Measurements from ENCODE around the gene RDM1. TPM values are rescaled to one million over a fixed set of nuclear protein-coding genes. Genes with fewer than 3 reads are reported as not detected.
"Not testable (repeated sequence)": the region's sequence is repeated elsewhere in the genome, so short reads cannot be mapped to it uniquely, and the experiment has no call there.

Gene RDM1
- total RNA-seq, 1 donor from 2014 or later, result 1.7 TPM

DNA sequence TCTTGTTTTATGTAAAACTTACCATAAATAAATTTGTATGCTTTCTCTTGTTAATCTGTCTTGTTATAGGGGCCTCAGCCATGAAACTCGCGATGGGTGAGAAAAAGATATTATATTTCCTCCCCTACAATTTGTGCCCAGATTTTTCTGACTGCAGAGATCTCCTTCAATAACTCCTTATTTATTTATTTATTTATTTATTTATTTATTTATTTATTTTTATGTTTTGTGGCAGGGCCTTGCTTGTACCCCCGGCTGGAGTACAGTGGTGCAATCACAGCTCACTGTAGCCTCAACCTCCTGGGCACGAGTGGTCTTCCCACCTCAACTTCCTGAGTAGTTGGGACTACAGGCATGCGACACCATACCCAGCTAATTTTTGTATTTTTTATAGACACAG is 27.1 kb downstream of the RDM1 start:
- peaks cover 2% of the 10 kb centered on the region for H3K36me3 Mint-ChIP-seq (ENCODE audit: low read depth)
- no peak overlapping the region for H3K27ac Mint-ChIP-seq
- intact Hi-C loops (cut with micrococcal nuclease), result no loop called here
- peaks cover 7% of the 10 kb centered on the region for H3K27me3 Mint-ChIP-seq (ENCODE audit: insufficient read depth)
- H3K9me3 Mint-ChIP-seq, result no peaks in the 10 kb centered on the region
- peaks cover 29% of the 10 kb centered on the region for H3K4me1 Mint-ChIP-seq (ENCODE audit: low read depth)
- H3K4me3 Mint-ChIP-seq, result no peak overlapping the region
- no peak for DNase-seq (ENCODE audit: low spot score)

DNA sequence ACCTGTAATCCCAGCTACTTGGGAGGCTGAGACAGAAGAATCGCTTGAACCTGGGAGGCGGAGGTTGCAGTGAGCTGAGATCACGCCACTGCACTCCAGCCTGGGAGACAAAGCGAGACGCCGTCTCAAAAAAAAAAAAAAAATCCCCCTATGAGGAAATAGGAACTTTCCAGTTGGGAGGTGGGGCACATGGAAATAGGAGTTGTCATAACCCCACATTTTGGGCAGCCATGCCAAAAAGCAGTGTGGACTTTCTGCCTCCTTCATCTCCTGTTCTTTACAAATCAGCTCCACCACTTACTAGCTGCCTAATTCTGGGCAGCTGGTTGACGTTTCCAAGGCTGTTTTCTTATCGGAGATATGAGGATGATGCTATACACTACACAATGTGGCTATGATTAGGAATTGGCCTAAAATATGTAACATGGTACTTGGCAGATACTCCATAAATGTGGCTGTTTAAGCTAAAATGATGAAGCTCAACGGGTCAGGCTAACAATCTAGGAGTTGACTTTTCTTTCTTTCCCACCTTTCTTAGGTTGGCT is 28.9 kb downstream of the RDM1 start:
- Mint-ChIP-seq H3K27me3 (ENCODE audit: insufficient read depth) (peaks cover 4% of the 10 kb centered on the region), H3K4me3 (no peak overlapping the region), H3K27ac (no peak overlapping the region), H3K9me3 (no peaks in the 10 kb centered on the region), H3K36me3 (ENCODE audit: low read depth) (peaks cover 2% of the 10 kb centered on the region), H3K4me1 (ENCODE audit: low read depth) (peaks cover 39% of the 10 kb centered on the region)
- intact Hi-C loops (cut with micrococcal nuclease), result no loop called here
- DNase-seq (ENCODE audit: low spot score), result no peak

DNA sequence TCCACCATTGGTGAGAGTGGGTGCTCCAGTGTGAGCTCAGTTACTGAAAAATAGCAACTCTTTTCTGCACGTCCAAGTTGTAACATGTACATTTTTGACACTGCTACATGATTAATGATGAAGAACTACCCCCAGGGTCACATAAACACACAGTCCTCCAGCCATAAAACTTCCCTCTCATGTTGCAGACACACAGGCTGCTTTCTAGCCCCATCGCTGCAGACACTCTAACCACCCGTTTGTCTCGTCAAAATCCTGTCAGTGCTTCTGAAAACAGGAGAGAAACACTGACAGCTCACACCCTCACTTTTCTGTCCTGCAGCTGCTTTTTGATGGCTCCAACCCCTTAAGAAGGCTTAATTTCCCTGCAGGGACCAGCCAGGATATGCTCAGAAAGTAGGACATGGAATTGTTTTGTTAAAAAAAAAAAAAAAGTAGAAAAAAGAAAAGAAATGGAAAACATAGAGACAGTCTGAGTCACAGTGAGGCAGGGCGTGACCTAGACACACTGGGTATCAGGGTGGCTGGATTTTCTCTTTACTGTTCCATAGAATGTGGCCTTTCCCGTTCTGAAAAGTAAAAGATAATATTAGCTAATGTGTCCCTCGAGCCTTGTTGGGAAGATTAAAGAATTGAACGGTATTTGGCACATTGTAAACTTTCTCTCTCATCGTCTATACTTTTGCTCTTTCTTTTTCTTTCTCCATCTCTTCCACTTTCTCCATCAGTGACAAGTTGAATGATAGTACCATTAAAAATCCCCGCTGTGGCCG is 29.7 kb downstream of the RDM1 start:
- H3K27ac Mint-ChIP-seq, result peak overlapping the region; percentile 50
- H3K4me1 Mint-ChIP-seq (ENCODE audit: low read depth), result peaks cover 46% of the 10 kb centered on the region
- intact Hi-C loops (cut with micrococcal nuclease), result no loop called here
- peak overlapping the region; percentile 24 for H3K4me3 Mint-ChIP-seq
- H3K36me3 Mint-ChIP-seq (ENCODE audit: low read depth), result peaks cover 2% of the 10 kb centered on the region
- peaks cover 3% of the 10 kb centered on the region for H3K27me3 Mint-ChIP-seq (ENCODE audit: insufficient read depth)
- no peak for DNase-seq (ENCODE audit: low spot score)
- H3K9me3 Mint-ChIP-seq, result no peaks in the 10 kb centered on the region

- Mint-ChIP-seq H3K27ac (no peak overlapping the region), H3K27me3 (ENCODE audit: insufficient read depth) (peaks cover 2% of the 10 kb centered on the region), H3K36me3 (ENCODE audit: low read depth) (peaks cover 2% of the 10 kb centered on the region), H3K9me3 (no peaks in the 10 kb centered on the region), H3K4me3 (peak overlapping the region; percentile 9), H3K4me1 (ENCODE audit: low read depth) (peaks cover 52% of the 10 kb centered on the region)
- intact Hi-C loops (cut with micrococcal nuclease), result no loop called here
- DNase-seq (ENCODE audit: low spot score), result no peak
Measured at GRCh38 chr17:35900280-35900679, 30.3 kb downstream of the RDM1 start.

- H3K36me3 Mint-ChIP-seq (ENCODE audit: low read depth), result peaks cover 2% of the 10 kb centered on the region
- no peak for DNase-seq (ENCODE audit: low spot score)
- H3K27me3 Mint-ChIP-seq (ENCODE audit: insufficient read depth), result peaks cover 2% of the 10 kb centered on the region
- peak overlapping the region; percentile 36 for H3K27ac Mint-ChIP-seq
- no peaks in the 10 kb centered on the region for H3K9me3 Mint-ChIP-seq
- peaks cover 55% of the 10 kb centered on the region for H3K4me1 Mint-ChIP-seq (ENCODE audit: low read depth)
- intact Hi-C loops (cut with micrococcal nuclease), result loop anchor here (1.0 to 10.0 kb wide), 3 partner anchors 9 to 1946 kb away; partner anchors contain the start of gene CCL3
- H3K4me3 Mint-ChIP-seq, result no peak overlapping the region
Measured at GRCh38 chr17:35898283-35899070, 32.1 kb downstream of the RDM1 start.

DNA sequence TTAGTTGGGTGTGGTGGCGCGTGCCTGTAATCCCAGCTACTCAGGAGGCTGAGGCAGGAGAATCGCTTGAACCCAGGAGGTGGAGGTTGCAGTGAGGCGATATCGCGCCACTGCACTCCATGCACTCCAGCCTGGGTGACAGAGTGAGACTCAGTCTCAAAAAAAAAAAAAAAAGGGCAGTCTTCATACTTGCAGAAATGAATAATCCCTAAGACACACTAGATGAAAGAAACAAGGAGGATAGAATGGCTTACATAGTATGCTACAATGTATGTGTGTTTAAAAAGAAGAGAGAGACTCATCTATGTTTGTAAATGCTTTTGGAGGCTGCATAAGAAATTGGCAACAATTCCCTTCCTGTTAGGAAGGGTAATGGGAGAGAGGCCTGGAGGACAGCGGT is 32.8 kb downstream of the RDM1 start:
- H3K4me1 Mint-ChIP-seq (ENCODE audit: low read depth), result peaks cover 62% of the 10 kb centered on the region
- peak overlapping the region; percentile 42 for H3K4me3 Mint-ChIP-seq
- not testable (repeated sequence) for H3K27me3 Mint-ChIP-seq (ENCODE audit: insufficient read depth); DNase-seq (ENCODE audit: low spot score); H3K9me3 Mint-ChIP-seq; H3K36me3 Mint-ChIP-seq (ENCODE audit: low read depth)
- H3K27ac Mint-ChIP-seq, result peak overlapping the region; percentile 28
- intact Hi-C loops (cut with micrococcal nuclease), result loop anchor here (1.0 to 10.0 kb wide), 5 partner anchors 8 to 1947 kb away; partner anchors contain the start of genes CCL3, CCL5 and RDM1

DNA sequence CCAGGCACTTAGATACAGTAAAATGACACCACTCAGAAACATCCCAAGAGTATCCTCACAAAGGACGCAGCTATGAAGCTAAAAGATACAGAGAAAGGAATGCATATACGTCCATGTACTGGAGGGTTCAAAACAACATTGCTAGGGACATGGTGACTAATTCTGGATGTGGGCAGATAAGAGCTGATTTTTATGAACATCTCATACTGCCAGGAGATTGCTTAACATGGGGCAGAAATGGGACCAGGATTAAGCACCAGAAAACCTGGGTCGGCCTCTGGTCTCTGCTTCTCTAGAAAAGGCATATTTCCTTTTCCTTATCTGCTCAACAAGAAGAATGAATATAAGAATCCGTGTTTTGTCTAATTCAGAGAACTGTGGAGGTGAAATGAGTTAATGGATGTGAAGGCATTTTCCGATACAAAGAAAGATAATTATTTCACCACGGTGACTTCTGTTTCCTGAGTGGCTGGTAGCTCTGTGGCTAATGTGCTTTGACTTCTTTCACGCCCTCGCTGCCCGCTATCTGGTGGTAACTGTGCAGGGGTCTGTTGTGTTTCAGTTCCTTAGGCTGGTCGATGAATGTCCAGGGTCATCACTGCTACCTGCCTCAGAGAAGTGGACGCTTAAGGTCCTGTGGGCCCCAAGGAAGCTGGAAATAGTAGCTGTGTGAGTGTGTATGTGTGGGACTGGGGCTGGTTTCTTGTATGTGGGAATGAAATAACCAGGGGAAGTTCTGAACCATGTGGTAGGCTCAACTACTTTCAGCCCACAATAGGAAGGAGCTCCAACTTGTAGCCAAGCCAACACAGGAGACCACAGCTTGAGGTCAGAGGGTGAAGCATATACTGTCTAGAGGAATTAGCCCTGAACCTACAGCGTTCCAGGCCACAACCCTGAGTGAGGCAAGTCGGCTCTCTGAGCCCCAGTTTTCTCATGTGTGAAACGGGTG is 34.7 kb downstream of the RDM1 start:
- Mint-ChIP-seq H3K9me3 (peaks cover 4% of the 10 kb centered on the region), H3K36me3 (ENCODE audit: low read depth) (peaks cover 2% of the 10 kb centered on the region), H3K4me1 (ENCODE audit: low read depth) (peaks cover 72% of the 10 kb centered on the region), H3K27me3 (ENCODE audit: insufficient read depth) (peaks cover 2% of the 10 kb centered on the region), H3K27ac (peak overlapping the region; percentile 94), H3K4me3 (peak overlapping the region; percentile 27)
- DNase-seq (ENCODE audit: low spot score), result peak; percentile 33
- intact Hi-C loops (cut with micrococcal nuclease), result loop anchor here (1.0 to 10.0 kb wide), 5 partner anchors 15 to 1949 kb away; partner anchors contain the start of genes CCL3, CCL5 and RDM1

- Mint-ChIP-seq H3K9me3 (peaks cover 4% of the 10 kb centered on the region), H3K27ac (no peak overlapping the region), H3K4me1 (ENCODE audit: low read depth) (peaks cover 73% of the 10 kb centered on the region), H3K36me3 (ENCODE audit: low read depth) (peaks cover 2% of the 10 kb centered on the region), H3K27me3 (ENCODE audit: insufficient read depth) (no peaks in the 10 kb centered on the region), H3K4me3 (no peak overlapping the region)
- DNase-seq (ENCODE audit: low spot score), result no peak
- intact Hi-C loops (cut with micrococcal nuclease), result loop anchor here (5.0 to 10.0 kb wide), 2 partner anchors 178 to 1951 kb away; no protein-coding TSS in a partner anchor
Measured at GRCh38 chr17:35894206-35894605, 36.4 kb downstream of the RDM1 start.

DNA sequence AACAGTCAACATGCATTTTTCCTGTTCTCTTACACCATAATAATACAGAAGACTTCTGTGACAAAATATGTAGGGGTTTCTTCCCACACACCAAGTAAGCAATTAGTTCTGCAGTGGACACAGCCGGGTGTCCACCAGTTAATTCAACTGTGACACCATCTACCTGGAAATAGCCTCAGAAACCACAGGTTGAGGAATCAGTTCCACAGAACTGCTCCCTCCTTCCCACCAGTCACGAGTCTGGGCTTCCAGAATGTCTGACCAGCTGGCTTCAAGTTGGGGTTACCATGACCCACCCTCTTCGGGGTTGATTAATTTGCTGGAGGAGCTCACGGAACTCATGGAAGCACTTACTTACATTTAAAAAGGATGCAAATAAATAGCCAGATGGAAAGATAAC is 36.8 kb downstream of the RDM1 start:
- peaks cover 3% of the 10 kb centered on the region for H3K36me3 Mint-ChIP-seq (ENCODE audit: low read depth)
- no peak for DNase-seq (ENCODE audit: low spot score)
- H3K27ac Mint-ChIP-seq, result no peak overlapping the region
- no peak overlapping the region for H3K4me3 Mint-ChIP-seq
- intact Hi-C loops (cut with micrococcal nuclease), result loop anchor here (5.0 to 10.0 kb wide), 2 partner anchors 179 to 1951 kb away; no protein-coding TSS in a partner anchor
- H3K4me1 Mint-ChIP-seq (ENCODE audit: low read depth), result peaks cover 73% of the 10 kb centered on the region
- H3K9me3 Mint-ChIP-seq, result peaks cover 4% of the 10 kb centered on the region
- H3K27me3 Mint-ChIP-seq (ENCODE audit: insufficient read depth), result no peaks in the 10 kb centered on the region

- peak; percentile 44 for DNase-seq (ENCODE audit: low spot score)
- H3K4me1 Mint-ChIP-seq (ENCODE audit: low read depth), result peaks cover 66% of the 10 kb centered on the region
Measured at GRCh38 chr17:35892091-35893035, 38.2 kb downstream of the RDM1 start.

DNA sequence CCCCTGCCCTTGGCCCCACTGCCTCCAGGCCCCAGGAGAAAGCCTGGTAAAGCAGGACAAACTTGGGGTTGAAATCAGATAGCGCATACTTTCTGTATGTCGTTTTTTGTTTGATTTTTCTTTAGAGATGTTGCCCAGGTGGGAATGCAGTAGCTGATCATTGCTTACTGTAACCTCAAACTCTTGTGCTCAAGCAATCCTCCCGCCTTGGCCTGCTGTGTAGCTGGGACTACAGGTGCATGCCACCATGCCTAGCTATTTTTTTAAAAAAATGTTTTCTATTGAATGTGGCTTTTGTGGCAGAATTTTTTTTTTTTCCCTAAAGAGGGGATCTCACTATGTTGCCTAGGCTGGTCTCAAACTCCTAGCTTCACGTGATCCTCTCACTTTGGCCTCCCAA is 39.3 kb downstream of the RDM1 start:
- Mint-ChIP-seq H3K4me3 (peak overlapping the region; percentile 19), H3K27me3 (ENCODE audit: insufficient read depth) (no peaks in the 10 kb centered on the region), H3K4me1 (ENCODE audit: low read depth) (peaks cover 68% of the 10 kb centered on the region), H3K27ac (peak overlapping the region; percentile 94), H3K36me3 (ENCODE audit: low read depth) (peaks cover 3% of the 10 kb centered on the region), H3K9me3 (peaks cover 4% of the 10 kb centered on the region)
- intact Hi-C loops (cut with micrococcal nuclease), result loop anchor here (5.0 to 10.0 kb wide), 2 partner anchors 181 to 1954 kb away; no protein-coding TSS in a partner anchor
- DNase-seq (ENCODE audit: low spot score), result no peak

More at GRCh38 chr17:35892091-35893035, 38.2 kb downstream of the RDM1 start:
- H3K27ac Mint-ChIP-seq, result peak overlapping the region; percentile 94
- H3K9me3 Mint-ChIP-seq, result peaks cover 4% of the 10 kb centered on the region
- peaks cover 3% of the 10 kb centered on the region for H3K36me3 Mint-ChIP-seq (ENCODE audit: low read depth)
- intact Hi-C loops (cut with micrococcal nuclease), result loop anchor here (5.0 to 10.0 kb wide), 2 partner anchors 180 to 1952 kb away; no protein-coding TSS in a partner anchor
- H3K4me3 Mint-ChIP-seq, result peak overlapping the region; percentile 71
- no peaks in the 10 kb centered on the region for H3K27me3 Mint-ChIP-seq (ENCODE audit: insufficient read depth)

Data from activated T-helper 1 cell treated with anti-CD3 and anti-CD28 coated beads, Interleukin-12 subunit alpha, Interleukin-12 subunit beta, Interleukin-2, Interleukin-4 antibody, amounts not matched to agents 30 ng/mL and 10 ng/mL and 1 ng/mL, durations not matched to agents 14 hours and 24 hours and 36 hours (primary cell).